K562 (cell line): ENCODE data around the gene SIGLEC6. TPM values are rescaled to one million over a fixed set of nuclear protein-coding genes. Genes with fewer than 3 reads are reported as not detected.

Source experiments
- ARID1B ChIP-seq: fragments of 450-650 bp; IDR thresholded peaks from 2 replicates; pipeline ENCODE4 v1.6.1; 2016; ENCODE audit warnings: antibody characterized with exemption, mild to moderate bottlenecking, inconsistent platforms
- CREM ChIP-seq: IDR thresholded peaks from 2 replicates; pipeline ENCODE4 v1.6.1; 2014; ENCODE audit warnings: antibody characterized with exemption, low read depth
- CTBP1 ChIP-seq: fragments of 450-650 bp; IDR thresholded peaks from 2 replicates; pipeline ENCODE4 v1.6.1; 2016; ENCODE audit warnings: borderline replicate concordance
- DNMT1 ChIP-seq: fragments of 450-650 bp; IDR thresholded peaks from 2 replicates; pipeline ENCODE4 v1.6.1; 2016; ENCODE audit warnings: antibody characterized with exemption, mild to moderate bottlenecking
- FOXK1 ChIP-seq: sonication (generic); formaldehyde crosslinking; IDR thresholded peaks from 2 replicates; pipeline ENCODE4 v1.8.0; 2022; ENCODE audit warnings: missing genetic modification reagents, mild to moderate bottlenecking, borderline replicate concordance
- HCFC1 ChIP-seq: IDR thresholded peaks from 2 replicates; pipeline ENCODE4 v1.6.1; 2012; ENCODE audit warnings: low read depth, low read length, improper control_type of control experiment
- L3MBTL2 ChIP-seq: fragments of 450-650 bp; IDR thresholded peaks from 2 replicates; pipeline ENCODE4 v1.6.1; 2016; ENCODE audit warnings: mild to moderate bottlenecking, moderate library complexity
- PTRF ChIP-seq: fragments of 450-650 bp; IDR thresholded peaks from 2 replicates; pipeline ENCODE4 v1.6.1; 2016; ENCODE audit warnings: mild to moderate bottlenecking, missing genetic modification characterization, missing compliant biosample characterization
- RB1 ChIP-seq: fragments of 450-650 bp; IDR thresholded peaks from 2 replicates; pipeline ENCODE4 v1.6.1; 2017; ENCODE audit warnings: low read depth, mild to moderate bottlenecking
- RNF2 ChIP-seq: sonication (generic); IDR thresholded peaks from 2 replicates; pipeline ENCODE4 v1.6.1; 2016
- SMAD4 ChIP-seq: fragments of 250-450 bp; sonication (Bioruptor Pico); conservative IDR thresholded peaks from 2 replicates; pipeline ENCODE4 v1.8.0; 2021; ENCODE audit warnings: inconsistent platforms, mild to moderate bottlenecking, moderate library complexity
- SRSF9 ChIP-seq: fragments of 200-400 bp; formaldehyde crosslinking; IDR thresholded peaks from 2 replicates; pipeline ENCODE4 v1.6.1; 2017; ENCODE audit warnings: low read depth, low read length, borderline replicate concordance
- U2AF2 ChIP-seq: fragments of 200-400 bp; formaldehyde crosslinking; optimal IDR thresholded peaks from 2 replicates; pipeline ENCODE3; 2017; ENCODE audit warnings: low read depth, mild to moderate bottlenecking, low read length
- XRCC4 ChIP-seq: IDR thresholded peaks from one replicate; pipeline ENCODE4 v1.6.1; 2011; ENCODE audit not compliant: insufficient read depth, insufficient read length; ENCODE audit errors: extremely low read depth
- ZNF253 ChIP-seq: fragments of 250-450 bp; sonication (Bioruptor Pico); conservative IDR thresholded peaks from 2 replicates; pipeline ENCODE4 v1.6.1; 2021; ENCODE audit warnings: mild to moderate bottlenecking
- ZNF586 ChIP-seq: fragments of 450-650 bp; formaldehyde crosslinking; conservative IDR thresholded peaks from 2 replicates; pipeline ENCODE4 v1.4.0; 2020; ENCODE audit warnings: mild to moderate bottlenecking, moderate library complexity
- ZNF764 ChIP-seq: fragments of 250-450 bp; sonication (Bioruptor Pico); IDR thresholded peaks from 2 replicates; pipeline ENCODE4 v1.4.0; 2020; ENCODE audit warnings: low read depth, mild to moderate bottlenecking, moderate library complexity
- polyA plus RNA-seq, 8 experiments: library from polyadenylated mRNA; depleted of rRNA in 4 of 8; stranded (reverse) in 5 of 8; unstranded in 3 of 8; fragments of >200 nt; fragmentation: Nextera tagmentation in 2 of 8; fragmentation: Illumina TruSeq in 1 of 8; extraction: Ambion mirVana in 2 of 8; extraction: Trizol in 1 of 8; gene quantifications; 2 replicates each; pipeline versions ENCODE4 v1.2.1 to v1.2.3, GENCODE V29; 2011 to 2014; ENCODE audit warnings: inconsistent platforms in 1 of 8, missing spikeins in 1 of 8
- total RNA-seq, 7 experiments: library from RNA; depleted of rRNA in 6 of 7; stranded (reverse); fragments of >200 nt in 6 of 7; fragmentation: Illumina TruSeq in 2 of 7; extraction: Trizol in 2 of 7; gene quantifications; 2 replicates each; pipeline versions ENCODE4 v1.2.1 to v1.2.3, GENCODE V29; 2011 to 2021; ENCODE audit warnings: low replicate concordance in 1 of 7
- TF ChIP-seq, protein P1 (sequence below): conservative IDR thresholded peaks from 2 replicates; pipeline ENCODE4 v1.6.1; 2011; ENCODE audit warnings: low read depth, mild to moderate bottlenecking, low read length; ENCODE audit not compliant: control insufficient read depth
- TF ChIP-seq, protein P2 (sequence below): fragments of 250-450 bp; sonication (Bioruptor Pico); IDR thresholded peaks from 2 replicates; pipeline ENCODE4 v1.8.0; 2021; ENCODE audit warnings: borderline replicate concordance, mild to moderate bottlenecking, moderate library complexity; ENCODE audit not compliant: poor library complexity, severe bottlenecking
- TF ChIP-seq, protein P3 (sequence below), 2 experiments: fragments of 450-650 bp in 1 of 2; sonication (generic) in 1 of 2; formaldehyde crosslinking; conservative IDR thresholded peaks; 2 replicates each; pipeline versions ENCODE4 v1.4.0 to v1.8.1; 2020 to 2022; ENCODE audit warnings: mild to moderate bottlenecking in 1 of 2, missing genetic modification reagents in 1 of 2
- TF ChIP-seq, protein P4 (sequence below): sonication (generic); formaldehyde crosslinking; IDR thresholded peaks from 2 replicates; pipeline ENCODE4 v1.8.0; 2023; ENCODE audit warnings: mild to moderate bottlenecking, missing genetic modification reagents
- TF ChIP-seq, protein P5 (sequence below): fragments of 450-650 bp; IDR thresholded peaks from 2 replicates; pipeline ENCODE4 v1.6.1; 2016; ENCODE audit warnings: low read depth, mild to moderate bottlenecking, moderate library complexity

Gene SIGLEC6
- total and polyA plus RNA-seq, 9 of the 15 experiments (the other 6 are each of a cell fraction or from before 2014, with no cell fraction given) = 0.03 to 17.5 (median 0.71) TPM

DNA sequence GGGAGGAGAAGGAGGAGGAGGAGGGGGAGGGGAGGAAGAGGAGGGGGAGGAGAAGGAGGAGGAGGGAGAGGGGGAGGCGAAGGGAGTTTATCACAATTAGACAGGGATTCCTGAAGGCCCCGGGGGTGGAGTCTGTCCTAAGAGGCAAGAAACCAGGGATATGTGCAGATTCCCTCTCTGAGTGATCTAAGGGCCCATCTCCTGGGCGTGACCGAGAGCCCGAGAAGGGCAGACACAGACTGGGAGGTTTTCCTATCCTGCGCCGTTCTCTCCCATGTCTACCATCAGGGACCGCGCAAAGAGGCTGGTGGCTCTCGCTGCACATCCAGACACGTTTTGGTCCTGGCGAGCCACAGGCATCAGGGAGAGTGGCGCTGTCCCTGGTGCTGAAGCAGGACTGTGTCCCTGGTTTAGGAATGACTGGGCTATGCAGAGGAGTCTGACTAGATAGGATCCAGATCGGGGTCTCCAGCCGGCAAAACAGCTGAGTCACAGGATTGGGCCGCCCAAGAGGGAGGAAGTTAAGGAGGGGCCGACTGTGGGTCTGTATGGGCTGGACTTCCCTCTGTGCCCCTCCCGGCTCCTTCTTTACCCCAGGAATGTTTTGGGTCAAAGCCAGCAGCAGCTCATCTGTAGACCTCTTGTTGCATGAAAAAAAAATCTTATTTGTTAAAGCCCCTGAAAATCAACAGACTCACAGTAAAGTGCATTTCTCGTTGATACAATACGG is 21.7 kb upstream of the SIGLEC6 start (continued):
- TF ChIP-seq ZNF764 (CRISPR knock-in tag) (no peak), RB1 (peak; percentile 48; the same call in 1 of the 2 replicates), FOXK1 (CRISPR knock-in tag) (no peak), SMAD4 (CRISPR knock-in tag) (peak; percentile 94), PTRF (tag) (no peak), CTBP1 (peak; percentile 98), SRSF9 (no peak), CREM (peak; percentile 74), RNF2 (peak; percentile 43; the same call in 1 of the 2 replicates), HCFC1 (peak; percentile 29; the same call in 1 of the 2 replicates), XRCC4 (no peak), L3MBTL2 (peak; percentile 78), ARID1B (peak; percentile 76), DNMT1 (no peak), U2AF2 (no peak), ZNF253 (CRISPR knock-in tag) (no peak), ZNF586 (CRISPR knock-in tag) (no peak)
- TF ChIP-seq, protein P1, sequence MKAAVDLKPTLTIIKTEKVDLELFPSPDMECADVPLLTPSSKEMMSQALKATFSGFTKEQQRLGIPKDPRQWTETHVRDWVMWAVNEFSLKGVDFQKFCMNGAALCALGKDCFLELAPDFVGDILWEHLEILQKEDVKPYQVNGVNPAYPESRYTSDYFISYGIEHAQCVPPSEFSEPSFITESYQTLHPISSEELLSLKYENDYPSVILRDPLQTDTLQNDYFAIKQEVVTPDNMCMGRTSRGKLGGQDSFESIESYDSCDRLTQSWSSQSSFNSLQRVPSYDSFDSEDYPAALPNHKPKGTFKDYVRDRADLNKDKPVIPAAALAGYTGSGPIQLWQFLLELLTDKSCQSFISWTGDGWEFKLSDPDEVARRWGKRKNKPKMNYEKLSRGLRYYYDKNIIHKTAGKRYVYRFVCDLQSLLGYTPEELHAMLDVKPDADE = peak; percentile 94
- TF ChIP-seq, protein P2, sequence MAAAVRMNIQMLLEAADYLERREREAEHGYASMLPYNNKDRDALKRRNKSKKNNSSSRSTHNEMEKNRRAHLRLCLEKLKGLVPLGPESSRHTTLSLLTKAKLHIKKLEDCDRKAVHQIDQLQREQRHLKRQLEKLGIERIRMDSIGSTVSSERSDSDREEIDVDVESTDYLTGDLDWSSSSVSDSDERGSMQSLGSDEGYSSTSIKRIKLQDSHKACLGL (CRISPR knock-in tag) = peak; percentile 80
- TF ChIP-seq, protein P3, sequence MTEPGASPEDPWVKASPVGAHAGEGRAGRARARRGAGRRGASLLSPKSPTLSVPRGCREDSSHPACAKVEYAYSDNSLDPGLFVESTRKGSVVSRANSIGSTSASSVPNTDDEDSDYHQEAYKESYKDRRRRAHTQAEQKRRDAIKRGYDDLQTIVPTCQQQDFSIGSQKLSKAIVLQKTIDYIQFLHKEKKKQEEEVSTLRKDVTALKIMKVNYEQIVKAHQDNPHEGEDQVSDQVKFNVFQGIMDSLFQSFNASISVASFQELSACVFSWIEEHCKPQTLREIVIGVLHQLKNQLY (CRISPR knock-in tag; conservative IDR thresholded peaks at IDR 0.05) = 0 out of 4 replicates have a peak, but pooled peaks of 1 of the 2 experiments have one; percentile 82
- TF ChIP-seq, protein P4, sequence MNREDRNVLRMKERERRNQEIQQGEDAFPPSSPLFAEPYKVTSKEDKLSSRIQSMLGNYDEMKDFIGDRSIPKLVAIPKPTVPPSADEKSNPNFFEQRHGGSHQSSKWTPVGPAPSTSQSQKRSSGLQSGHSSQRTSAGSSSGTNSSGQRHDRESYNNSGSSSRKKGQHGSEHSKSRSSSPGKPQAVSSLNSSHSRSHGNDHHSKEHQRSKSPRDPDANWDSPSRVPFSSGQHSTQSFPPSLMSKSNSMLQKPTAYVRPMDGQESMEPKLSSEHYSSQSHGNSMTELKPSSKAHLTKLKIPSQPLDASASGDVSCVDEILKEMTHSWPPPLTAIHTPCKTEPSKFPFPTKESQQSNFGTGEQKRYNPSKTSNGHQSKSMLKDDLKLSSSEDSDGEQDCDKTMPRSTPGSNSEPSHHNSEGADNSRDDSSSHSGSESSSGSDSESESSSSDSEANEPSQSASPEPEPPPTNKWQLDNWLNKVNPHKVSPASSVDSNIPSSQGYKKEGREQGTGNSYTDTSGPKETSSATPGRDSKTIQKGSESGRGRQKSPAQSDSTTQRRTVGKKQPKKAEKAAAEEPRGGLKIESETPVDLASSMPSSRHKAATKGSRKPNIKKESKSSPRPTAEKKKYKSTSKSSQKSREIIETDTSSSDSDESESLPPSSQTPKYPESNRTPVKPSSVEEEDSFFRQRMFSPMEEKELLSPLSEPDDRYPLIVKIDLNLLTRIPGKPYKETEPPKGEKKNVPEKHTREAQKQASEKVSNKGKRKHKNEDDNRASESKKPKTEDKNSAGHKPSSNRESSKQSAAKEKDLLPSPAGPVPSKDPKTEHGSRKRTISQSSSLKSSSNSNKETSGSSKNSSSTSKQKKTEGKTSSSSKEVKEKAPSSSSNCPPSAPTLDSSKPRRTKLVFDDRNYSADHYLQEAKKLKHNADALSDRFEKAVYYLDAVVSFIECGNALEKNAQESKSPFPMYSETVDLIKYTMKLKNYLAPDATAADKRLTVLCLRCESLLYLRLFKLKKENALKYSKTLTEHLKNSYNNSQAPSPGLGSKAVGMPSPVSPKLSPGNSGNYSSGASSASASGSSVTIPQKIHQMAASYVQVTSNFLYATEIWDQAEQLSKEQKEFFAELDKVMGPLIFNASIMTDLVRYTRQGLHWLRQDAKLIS = peak; percentile 96
- TF ChIP-seq, protein P5, sequence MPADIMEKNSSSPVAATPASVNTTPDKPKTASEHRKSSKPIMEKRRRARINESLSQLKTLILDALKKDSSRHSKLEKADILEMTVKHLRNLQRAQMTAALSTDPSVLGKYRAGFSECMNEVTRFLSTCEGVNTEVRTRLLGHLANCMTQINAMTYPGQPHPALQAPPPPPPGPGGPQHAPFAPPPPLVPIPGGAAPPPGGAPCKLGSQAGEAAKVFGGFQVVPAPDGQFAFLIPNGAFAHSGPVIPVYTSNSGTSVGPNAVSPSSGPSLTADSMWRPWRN = no peak; the same call in 1 of the 2 replicates
